Panc1 (cell line): Measurements from ENCODE around the gene MS4A13.

Source experiments
- POLR2AphosphoS5 ChIP-seq: IDR thresholded peaks from 2 replicates; pipeline ENCODE4 v1.6.1; 2012; ENCODE audit warnings: mild to moderate bottlenecking, low read depth, low read length, moderate library complexity
- SIN3A ChIP-seq: IDR thresholded peaks from 2 replicates; pipeline ENCODE4 v1.6.1; 2012; ENCODE audit warnings: low read depth, mild to moderate bottlenecking, low read length, moderate library complexity, borderline replicate concordance; ENCODE audit not compliant: insufficient read depth
- TCF7L2 ChIP-seq: IDR thresholded peaks from 2 replicates; pipeline ENCODE4 v1.6.1; 2011; ENCODE audit warnings: mild to moderate bottlenecking, low read depth, low read length, inconsistent platforms
- TF ChIP-seq, protein P1 (sequence below), 2 experiments: IDR thresholded peaks; 2 replicates each; pipeline ENCODE4 v1.6.1; 2011 to 2012; ENCODE audit warnings: low read depth in 2 of 2, control low read depth in 1 of 2, low read length in 1 of 2, mild to moderate bottlenecking in 1 of 2, moderate library complexity in 1 of 2; ENCODE audit not compliant: insufficient read depth in 1 of 2
- TF ChIP-seq, protein P2 (sequence below): fragments of 450-650 bp; IDR thresholded peaks from 2 replicates; pipeline ENCODE4 v1.5.1; 2017; ENCODE audit warnings: mild to moderate bottlenecking

DNA sequence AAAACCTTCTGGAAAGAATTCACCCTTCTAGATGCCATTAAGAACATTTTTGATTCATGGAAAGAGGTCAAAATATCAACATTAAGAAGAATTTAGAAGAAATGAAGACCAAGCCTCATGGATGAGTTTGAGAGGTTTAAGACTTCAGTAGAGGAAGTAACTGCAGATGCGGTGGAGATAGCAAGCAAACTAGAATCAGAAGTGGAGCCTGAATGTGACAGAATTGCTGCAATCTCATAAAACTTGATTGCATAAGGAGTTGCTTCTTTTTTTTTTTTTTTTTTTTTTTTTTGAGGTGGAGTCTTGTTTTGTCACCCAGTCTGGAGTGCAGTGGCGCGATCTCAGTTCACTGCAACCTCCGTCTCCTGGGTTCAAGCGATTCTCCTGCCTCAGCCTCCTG lies 51.6 kb downstream of the MS4A13 start:
- no peak for TF ChIP-seq TCF7L2
- TF ChIP-seq, protein P1, sequence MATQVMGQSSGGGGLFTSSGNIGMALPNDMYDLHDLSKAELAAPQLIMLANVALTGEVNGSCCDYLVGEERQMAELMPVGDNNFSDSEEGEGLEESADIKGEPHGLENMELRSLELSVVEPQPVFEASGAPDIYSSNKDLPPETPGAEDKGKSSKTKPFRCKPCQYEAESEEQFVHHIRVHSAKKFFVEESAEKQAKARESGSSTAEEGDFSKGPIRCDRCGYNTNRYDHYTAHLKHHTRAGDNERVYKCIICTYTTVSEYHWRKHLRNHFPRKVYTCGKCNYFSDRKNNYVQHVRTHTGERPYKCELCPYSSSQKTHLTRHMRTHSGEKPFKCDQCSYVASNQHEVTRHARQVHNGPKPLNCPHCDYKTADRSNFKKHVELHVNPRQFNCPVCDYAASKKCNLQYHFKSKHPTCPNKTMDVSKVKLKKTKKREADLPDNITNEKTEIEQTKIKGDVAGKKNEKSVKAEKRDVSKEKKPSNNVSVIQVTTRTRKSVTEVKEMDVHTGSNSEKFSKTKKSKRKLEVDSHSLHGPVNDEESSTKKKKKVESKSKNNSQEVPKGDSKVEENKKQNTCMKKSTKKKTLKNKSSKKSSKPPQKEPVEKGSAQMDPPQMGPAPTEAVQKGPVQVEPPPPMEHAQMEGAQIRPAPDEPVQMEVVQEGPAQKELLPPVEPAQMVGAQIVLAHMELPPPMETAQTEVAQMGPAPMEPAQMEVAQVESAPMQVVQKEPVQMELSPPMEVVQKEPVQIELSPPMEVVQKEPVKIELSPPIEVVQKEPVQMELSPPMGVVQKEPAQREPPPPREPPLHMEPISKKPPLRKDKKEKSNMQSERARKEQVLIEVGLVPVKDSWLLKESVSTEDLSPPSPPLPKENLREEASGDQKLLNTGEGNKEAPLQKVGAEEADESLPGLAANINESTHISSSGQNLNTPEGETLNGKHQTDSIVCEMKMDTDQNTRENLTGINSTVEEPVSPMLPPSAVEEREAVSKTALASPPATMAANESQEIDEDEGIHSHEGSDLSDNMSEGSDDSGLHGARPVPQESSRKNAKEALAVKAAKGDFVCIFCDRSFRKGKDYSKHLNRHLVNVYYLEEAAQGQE (IDR thresholded peaks at IDR 0.05; ENCODE audit: insufficient read depth in 1 of 2, low read depth in 2 of 2, low read length in 1 of 2) = no peak
- TF ChIP-seq, protein P2, sequence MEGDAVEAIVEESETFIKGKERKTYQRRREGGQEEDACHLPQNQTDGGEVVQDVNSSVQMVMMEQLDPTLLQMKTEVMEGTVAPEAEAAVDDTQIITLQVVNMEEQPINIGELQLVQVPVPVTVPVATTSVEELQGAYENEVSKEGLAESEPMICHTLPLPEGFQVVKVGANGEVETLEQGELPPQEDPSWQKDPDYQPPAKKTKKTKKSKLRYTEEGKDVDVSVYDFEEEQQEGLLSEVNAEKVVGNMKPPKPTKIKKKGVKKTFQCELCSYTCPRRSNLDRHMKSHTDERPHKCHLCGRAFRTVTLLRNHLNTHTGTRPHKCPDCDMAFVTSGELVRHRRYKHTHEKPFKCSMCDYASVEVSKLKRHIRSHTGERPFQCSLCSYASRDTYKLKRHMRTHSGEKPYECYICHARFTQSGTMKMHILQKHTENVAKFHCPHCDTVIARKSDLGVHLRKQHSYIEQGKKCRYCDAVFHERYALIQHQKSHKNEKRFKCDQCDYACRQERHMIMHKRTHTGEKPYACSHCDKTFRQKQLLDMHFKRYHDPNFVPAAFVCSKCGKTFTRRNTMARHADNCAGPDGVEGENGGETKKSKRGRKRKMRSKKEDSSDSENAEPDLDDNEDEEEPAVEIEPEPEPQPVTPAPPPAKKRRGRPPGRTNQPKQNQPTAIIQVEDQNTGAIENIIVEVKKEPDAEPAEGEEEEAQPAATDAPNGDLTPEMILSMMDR = no peak
- TF ChIP-seq POLR2AphosphoS5 = no peak
- TF ChIP-seq SIN3A = no peak
